Trophoblast cell (in vitro differentiated cells and primary cell): ENCODE data around the gene PSG6.
"Not testable (repeated sequence)": the region's sequence is repeated elsewhere in the genome, so short reads cannot be mapped to it uniquely, and the experiment has no call there.

ENCODE experiments used
- DNase-seq, 2 donors: peaks; one replicate each; pipeline ENCODE4 v3.0.0-alpha.2; 2016
- H2AFZ ChIP-seq: 2 replicates; pipeline ENCODE4 v1.6.1; 2013; ENCODE audit warnings: low read length, moderate library complexity, mild to moderate bottlenecking; ENCODE audit not compliant: insufficient read depth, poor library complexity
- H2AK5ac ChIP-seq: 2 replicates; pipeline ENCODE4 v1.6.1; 2013; ENCODE audit warnings: mild to moderate bottlenecking, low read length
- H2BK120ac ChIP-seq: 2 replicates; pipeline ENCODE4 v1.6.1; 2013; ENCODE audit warnings: low read length, mild to moderate bottlenecking, moderate library complexity; ENCODE audit not compliant: insufficient read depth, poor library complexity
- H2BK12ac ChIP-seq: 2 replicates; pipeline ENCODE4 v1.6.1; 2013; ENCODE audit warnings: mild to moderate bottlenecking, low read length, moderate library complexity
- H2BK5ac ChIP-seq: 2 replicates; pipeline ENCODE4 v1.6.1; 2013; ENCODE audit warnings: low read length, low read depth, moderate library complexity, mild to moderate bottlenecking; ENCODE audit not compliant: poor library complexity
- H3K14ac ChIP-seq: 2 replicates; pipeline ENCODE4 v1.6.1; 2013; ENCODE audit warnings: mild to moderate bottlenecking, low read length
- H3K18ac ChIP-seq: 2 replicates; pipeline ENCODE4 v1.6.1; 2013; ENCODE audit warnings: mild to moderate bottlenecking, low read length
- H3K23ac ChIP-seq: 2 replicates; pipeline ENCODE4 v1.6.1; 2013; ENCODE audit warnings: low read length
- H3K27ac ChIP-seq: 2 replicates; pipeline ENCODE4 v1.5.1; 2013; ENCODE audit warnings: low read depth, mild to moderate bottlenecking, inconsistent platforms, low read length, moderate library complexity
- H3K27me3 ChIP-seq: 2 replicates; pipeline ENCODE4 v1.6.1; 2013; ENCODE audit warnings: inconsistent platforms, mild to moderate bottlenecking, low read length, moderate library complexity; ENCODE audit not compliant: insufficient read depth
- H3K36me3 ChIP-seq, 2 experiments: 1 replicate in 1 of 2; 2 replicates in 1 of 2; pipeline ENCODE4 v1.6.1; 2013; ENCODE audit warnings: low read length in 2 of 2, mild to moderate bottlenecking in 2 of 2, moderate library complexity in 1 of 2; ENCODE audit not compliant: insufficient read depth in 2 of 2, control insufficient read depth in 1 of 2
- H3K4ac ChIP-seq: 2 replicates; pipeline ENCODE4 v1.6.1; 2013; ENCODE audit warnings: low read depth, mild to moderate bottlenecking, low read length, moderate library complexity
- H3K4me1 ChIP-seq, 2 experiments: 1 replicate in 1 of 2; 2 replicates in 1 of 2; pipeline ENCODE4 v1.6.1; 2013; ENCODE audit warnings: low read length in 2 of 2, mild to moderate bottlenecking in 2 of 2, moderate library complexity in 1 of 2; ENCODE audit not compliant: insufficient read depth in 2 of 2, control insufficient read depth in 1 of 2
- H3K4me2 ChIP-seq: 2 replicates; pipeline ENCODE4 v1.6.1; 2013; ENCODE audit warnings: inconsistent platforms, mild to moderate bottlenecking, low read length, moderate library complexity
- H3K4me3 ChIP-seq: 2 replicates; pipeline ENCODE4 v1.5.1; 2013; ENCODE audit warnings: mild to moderate bottlenecking, low read depth, low read length, inconsistent platforms
- H3K79me1 ChIP-seq: one replicate; pipeline ENCODE4 v1.6.1; 2013; ENCODE audit warnings: low read length
- H3K79me2 ChIP-seq: 2 replicates; pipeline ENCODE4 v1.6.1; 2013; ENCODE audit warnings: low read length, mild to moderate bottlenecking; ENCODE audit not compliant: control insufficient read depth, insufficient read depth, poor library complexity
- H3K9ac ChIP-seq: 2 replicates; pipeline ENCODE4 v1.6.1; 2013; ENCODE audit warnings: mild to moderate bottlenecking, low read length
- H3K9me3 ChIP-seq: 2 replicates; pipeline ENCODE4 v1.6.1; 2013; ENCODE audit warnings: low read depth, mild to moderate bottlenecking, control low read depth, inconsistent platforms, low read length; ENCODE audit not compliant: insufficient read depth
- H4K12ac ChIP-seq: 2 replicates; pipeline ENCODE4 v1.6.1; 2013; ENCODE audit warnings: low read depth, mild to moderate bottlenecking, low read length, moderate library complexity
- H4K8ac ChIP-seq: 2 replicates; pipeline ENCODE4 v1.6.1; 2013; ENCODE audit warnings: low read depth, mild to moderate bottlenecking, low read length, moderate library complexity
- H4K91ac ChIP-seq: one replicate; pipeline ENCODE4 v1.6.1; 2013; ENCODE audit warnings: low read depth, mild to moderate bottlenecking, low read length, moderate library complexity
- WGBS: extraction: QIAGEN DNeasy Blood & Tissue Kit; methylation state at CpG from one replicate; pipeline ENCODE4 v1.1.7; 2013; ENCODE audit warnings: missing lambda C conversion rate; ENCODE audit not compliant: insufficient read length, insufficient coverage; ENCODE audit errors: extremely low coverage; 5-methylcytosine and 5-hydroxymethylcytosine counted together

The PSG6 gene

DNA sequence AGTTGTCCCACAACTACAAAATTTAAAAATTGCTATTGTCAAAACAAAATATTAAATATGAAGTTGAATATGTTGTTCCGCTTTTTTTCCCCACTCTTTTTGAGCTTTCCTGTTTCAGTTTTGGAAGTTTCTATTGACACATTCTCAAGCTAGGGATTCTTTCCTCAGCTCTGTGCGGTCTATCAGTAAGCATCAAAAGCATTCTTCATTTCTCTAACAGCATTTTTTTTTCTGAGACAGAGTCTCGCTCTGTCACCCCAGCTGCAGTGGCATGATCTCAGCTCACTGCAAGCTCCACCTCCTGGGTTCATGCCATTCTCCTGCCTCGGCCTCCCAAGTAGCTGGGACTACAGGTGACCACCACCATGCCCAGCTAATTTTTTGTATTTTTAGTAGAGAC is 4.8 kb downstream of the PSG6 start:
- H3K14ac ChIP-seq, H4K8ac ChIP-seq, H3K4me3 ChIP-seq, H2BK12ac ChIP-seq, H3K9ac ChIP-seq, H2AFZ ChIP-seq, H3K27ac ChIP-seq, H4K91ac ChIP-seq, H3K36me3 ChIP-seq, H2BK5ac ChIP-seq, H3K4me1 ChIP-seq, H3K79me2 ChIP-seq, H3K4ac ChIP-seq, H3K18ac ChIP-seq, H3K23ac ChIP-seq, H3K79me1 ChIP-seq, H3K4me2 ChIP-seq, H4K12ac ChIP-seq, H2AK5ac ChIP-seq, H2BK120ac ChIP-seq, H3K27me3 ChIP-seq: not testable (repeated sequence)
- no CpG with 5 or more reads among the region's 4 CpGs for WGBS
- peak; percentile 27 to 74 for DNase-seq
- H3K9me3 ChIP-seq: peaks cover 20% of the 10 kb centered on the region

DNA sequence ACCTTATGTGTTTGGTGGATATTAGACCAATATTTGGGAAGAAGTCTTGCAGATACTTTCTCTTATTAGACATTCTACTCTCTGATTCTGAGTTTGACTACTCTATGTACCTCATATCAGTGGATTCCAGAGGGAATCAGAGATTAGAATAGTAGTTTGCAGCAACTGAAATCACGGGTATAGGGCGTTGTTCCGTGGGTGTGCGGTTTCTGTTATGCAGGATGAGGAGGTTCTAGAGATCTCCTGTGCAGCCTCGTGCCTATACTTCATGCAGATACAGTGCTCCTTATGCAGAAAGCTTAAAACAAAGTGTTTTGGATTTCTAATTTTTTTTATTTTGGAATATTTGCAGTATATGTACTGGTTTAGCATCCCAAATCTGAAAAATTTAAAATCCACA is 6.0 kb downstream of the PSG6 start:
- H3K9me3 ChIP-seq: peaks cover 20% of the 10 kb centered on the region
- not testable (repeated sequence) for H3K79me2 ChIP-seq, H2AFZ ChIP-seq, H2BK12ac ChIP-seq, H3K4me2 ChIP-seq, H2AK5ac ChIP-seq, H3K23ac ChIP-seq, H3K27me3 ChIP-seq, H3K79me1 ChIP-seq, H4K12ac ChIP-seq, H3K4me3 ChIP-seq, H2BK5ac ChIP-seq, H3K4me1 ChIP-seq, H4K91ac ChIP-seq, DNase-seq, H4K8ac ChIP-seq, H3K18ac ChIP-seq, H3K4ac ChIP-seq, H3K27ac ChIP-seq, H3K36me3 ChIP-seq, H2BK120ac ChIP-seq, H3K14ac ChIP-seq, H3K9ac ChIP-seq
- no CpG with 5 or more reads among the region's 5 CpGs for WGBS

DNA sequence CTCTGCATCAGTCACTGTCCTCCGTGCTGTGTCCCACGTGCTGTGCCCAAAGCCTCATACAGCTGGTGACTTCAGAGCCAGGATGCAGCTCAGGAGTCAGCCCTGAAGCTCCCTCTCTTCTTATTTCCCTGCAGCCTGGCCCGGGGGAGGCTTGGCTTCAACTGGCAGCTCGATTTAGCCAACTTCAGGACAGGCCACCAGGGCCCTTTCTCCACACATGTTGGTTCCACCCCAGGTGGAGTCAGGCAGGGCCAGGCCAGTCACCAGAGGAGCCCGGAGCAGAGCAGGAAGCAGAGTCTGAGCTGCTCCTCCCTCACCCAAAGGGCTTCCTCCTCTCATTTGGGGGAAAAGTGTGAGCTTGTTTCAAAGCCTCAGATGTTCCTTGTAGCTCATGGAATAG is 11.5 kb downstream of the PSG6 start:
- H2AFZ ChIP-seq, H3K18ac ChIP-seq, H3K27ac ChIP-seq, H3K4me3 ChIP-seq, H3K23ac ChIP-seq, H3K36me3 ChIP-seq, H2BK12ac ChIP-seq, H2BK120ac ChIP-seq, H4K91ac ChIP-seq, H4K8ac ChIP-seq, H3K4me2 ChIP-seq, H3K4ac ChIP-seq, H3K14ac ChIP-seq, H3K79me1 ChIP-seq, H2BK5ac ChIP-seq, DNase-seq, H3K27me3 ChIP-seq, H2AK5ac ChIP-seq, H3K9ac ChIP-seq, H3K79me2 ChIP-seq, H3K4me1 ChIP-seq, H4K12ac ChIP-seq: not testable (repeated sequence)
- peaks cover 17% of the 10 kb centered on the region for H3K9me3 ChIP-seq
- no CpG with 5 or more reads among the region's 5 CpGs for WGBS

DNA sequence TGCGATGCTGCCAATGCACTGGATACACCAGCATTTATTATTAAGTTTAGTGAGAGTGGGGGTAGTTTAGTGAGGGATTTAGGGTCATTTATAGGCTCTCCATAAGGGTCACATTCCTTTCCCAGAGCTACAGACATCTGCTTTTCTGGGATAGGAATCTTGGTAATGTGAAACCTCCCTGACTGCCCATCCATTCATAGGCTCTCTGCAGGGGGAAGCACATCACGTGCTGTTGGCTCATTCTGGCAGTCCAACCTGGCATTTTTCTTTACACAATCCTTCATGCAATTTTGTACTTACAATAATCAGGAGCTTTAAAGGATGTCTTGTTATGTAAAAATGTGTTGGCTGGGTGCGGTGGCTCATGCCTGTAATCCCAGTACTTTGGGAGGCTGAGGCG is 17.1 kb downstream of the PSG6 start:
- H2BK12ac ChIP-seq, H3K4me2 ChIP-seq, H3K79me2 ChIP-seq, H4K12ac ChIP-seq, H3K9me3 ChIP-seq, H3K4me3 ChIP-seq, H3K36me3 ChIP-seq, H4K91ac ChIP-seq, H2AFZ ChIP-seq, H3K14ac ChIP-seq, H3K23ac ChIP-seq, H2AK5ac ChIP-seq, H2BK5ac ChIP-seq, H3K27ac ChIP-seq, H3K79me1 ChIP-seq, H4K8ac ChIP-seq, H3K27me3 ChIP-seq, H3K4ac ChIP-seq, H3K18ac ChIP-seq, H3K9ac ChIP-seq, H3K4me1 ChIP-seq, H2BK120ac ChIP-seq: not testable (repeated sequence)
- no CpG with 5 or more reads among the region's 4 CpGs for WGBS
- DNase-seq: peak; percentile 42 to 59
